ENCODE data around the gene WDPCP.
"Not testable (repeated sequence)": the region's sequence is repeated elsewhere in the genome, so short reads cannot be mapped to it uniquely, and the experiment has no call there.

The WDPCP gene

DNA sequence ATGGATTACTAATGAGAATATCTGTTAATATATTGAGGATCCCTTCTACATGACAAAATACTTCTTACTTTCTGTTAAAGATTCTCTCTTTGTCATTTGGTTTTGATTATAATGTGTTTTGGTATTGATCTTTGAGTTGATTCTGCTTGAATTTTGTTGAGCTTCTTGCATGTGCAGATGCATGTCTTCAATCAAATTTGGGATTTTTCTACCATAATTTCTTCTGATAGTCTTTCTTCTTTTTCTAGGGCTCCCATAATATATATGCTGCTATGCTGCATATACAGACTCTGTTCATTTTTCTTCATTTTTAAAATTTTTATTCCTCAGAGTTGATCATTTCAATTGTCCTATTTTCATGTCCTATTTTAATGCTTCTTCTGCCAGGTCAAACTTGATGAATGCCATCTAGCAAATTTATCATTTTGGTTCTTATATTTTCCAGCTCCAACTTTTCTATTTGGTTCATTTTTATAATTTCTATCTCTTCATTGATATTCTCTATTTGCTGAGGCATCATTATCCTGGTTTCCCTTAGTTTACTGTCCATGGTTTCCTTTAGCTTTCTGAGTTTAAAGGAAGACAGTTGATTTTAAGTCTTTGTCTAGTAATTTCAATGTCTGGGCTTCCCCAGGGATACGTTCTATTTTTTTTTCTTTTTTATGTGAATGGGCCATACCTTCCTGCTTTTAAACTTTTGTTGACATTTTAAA, 244.7 kb downstream of the WDPCP start:
- DNase-seq: no peak

DNA sequence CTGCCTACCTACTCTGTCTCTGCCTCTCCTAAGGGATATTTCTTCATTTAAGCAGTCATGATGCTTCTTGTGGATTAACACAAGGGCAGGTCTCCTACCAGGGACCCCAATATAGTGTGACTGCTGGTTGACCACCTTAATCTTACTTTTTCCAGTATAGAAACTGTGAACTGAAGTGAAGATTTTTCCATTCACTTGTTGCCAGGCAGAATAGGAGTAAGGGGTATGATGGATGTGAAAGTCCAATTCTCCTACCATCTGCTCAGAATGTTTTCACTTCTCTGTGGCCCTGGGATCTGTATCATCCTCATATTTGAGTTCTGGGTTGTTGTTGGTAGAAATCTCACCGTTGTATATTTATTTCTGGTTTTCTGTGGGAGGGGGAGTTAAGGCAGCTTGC, 247.8 kb downstream of the WDPCP start:
- DNase-seq: no peak

DNA sequence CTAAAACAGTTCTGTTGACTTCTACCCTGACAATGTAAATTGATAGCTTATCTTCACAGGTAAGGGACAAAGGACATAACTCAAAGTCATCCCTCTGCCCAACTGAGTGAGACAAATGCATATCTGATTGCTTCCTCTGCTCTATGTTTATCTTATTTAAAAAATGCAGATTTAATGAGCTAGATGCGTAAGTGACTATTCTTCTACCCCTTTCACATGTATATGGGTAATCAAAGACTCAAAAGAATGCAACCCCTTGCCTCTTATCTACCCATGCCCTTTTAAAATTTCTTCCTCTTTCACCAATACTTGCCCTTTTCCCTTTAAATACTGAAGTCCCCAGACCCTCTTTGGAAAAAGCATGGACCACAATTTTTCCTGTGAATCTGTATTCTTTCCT, 253.4 kb downstream of the WDPCP start:
- DNase-seq: no peak

DNA sequence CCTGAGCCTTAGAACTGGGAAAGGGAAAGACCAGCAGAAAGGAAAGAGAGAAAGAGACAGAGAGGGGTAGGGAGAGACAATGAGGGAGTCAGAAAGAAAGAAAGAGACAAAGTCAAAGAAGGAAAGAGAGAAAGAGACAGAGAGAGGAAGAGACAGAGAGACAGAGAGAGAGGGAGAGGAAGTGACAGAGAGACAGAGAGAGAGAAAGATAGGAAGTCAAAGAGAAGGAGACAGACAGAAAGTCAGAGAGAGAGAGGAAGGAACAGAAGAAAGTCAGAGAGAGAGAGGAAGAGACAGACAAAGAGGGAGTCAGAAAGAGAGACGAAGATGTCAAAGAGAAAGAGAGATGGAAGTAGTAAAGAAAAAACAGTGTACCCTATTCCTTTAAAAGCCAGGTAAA, 261.8 kb downstream of the WDPCP start:
- no peak for DNase-seq

DNA sequence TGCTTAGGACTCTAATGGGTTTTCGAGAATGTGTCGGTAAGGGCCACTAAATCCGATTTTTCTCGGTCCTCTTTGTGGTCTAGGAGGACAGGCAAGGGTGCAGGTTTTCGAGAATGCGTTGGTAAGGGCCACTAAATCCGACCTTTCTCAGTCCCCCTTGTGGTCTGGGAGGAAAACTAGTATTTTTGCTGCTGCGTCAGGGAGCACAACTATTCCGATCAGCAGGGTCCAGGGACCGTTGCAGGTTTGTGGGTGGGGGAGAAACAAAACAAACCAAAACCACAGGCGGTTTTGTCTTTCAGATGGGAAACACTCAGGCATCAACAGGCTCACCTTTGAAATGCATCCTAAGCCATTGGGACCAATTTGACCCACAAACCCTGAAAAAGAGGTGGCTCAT, 264.6 kb downstream of the WDPCP start:
- not testable (repeated sequence) for DNase-seq

DNA sequence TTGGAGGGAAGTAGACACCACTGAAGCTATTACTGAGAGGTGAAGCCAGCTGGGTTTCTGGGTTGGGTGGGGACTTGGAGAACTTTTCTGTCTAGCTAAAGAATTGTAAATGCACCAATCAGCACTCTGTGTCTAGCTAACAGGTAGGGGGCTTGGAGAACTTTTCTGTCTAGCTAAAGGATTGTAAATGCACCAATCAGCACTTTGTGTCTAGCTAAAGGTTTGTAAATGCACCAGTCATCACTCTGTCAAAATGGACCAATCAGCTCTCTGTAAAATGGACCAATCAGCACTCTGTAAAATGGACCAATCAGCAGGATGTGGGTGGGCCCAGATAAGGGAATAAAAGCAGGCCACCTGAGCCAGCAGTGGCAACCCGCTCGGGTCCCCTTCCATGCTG, 266.3 kb downstream of the WDPCP start:
- DNase-seq: not testable (repeated sequence)

DNA sequence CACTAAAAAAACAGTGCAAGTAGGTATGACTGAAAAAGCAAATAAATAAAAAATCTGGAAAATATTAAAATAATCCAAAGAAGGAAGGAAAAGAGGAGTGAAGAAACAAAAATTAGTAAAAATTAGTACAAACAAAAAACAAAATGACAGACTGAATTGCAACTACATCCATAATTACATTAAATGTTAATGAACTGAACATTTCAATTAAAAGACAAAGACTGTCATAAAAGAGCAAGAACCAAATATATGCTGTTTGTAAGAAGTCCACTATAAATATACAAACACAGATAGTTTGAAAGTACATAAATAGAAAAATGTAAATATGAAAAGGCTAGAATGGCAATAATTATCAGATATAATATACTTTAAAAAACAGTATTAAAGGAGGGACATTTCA, 267.6 kb downstream of the WDPCP start:
- no peak for DNase-seq

DNA sequence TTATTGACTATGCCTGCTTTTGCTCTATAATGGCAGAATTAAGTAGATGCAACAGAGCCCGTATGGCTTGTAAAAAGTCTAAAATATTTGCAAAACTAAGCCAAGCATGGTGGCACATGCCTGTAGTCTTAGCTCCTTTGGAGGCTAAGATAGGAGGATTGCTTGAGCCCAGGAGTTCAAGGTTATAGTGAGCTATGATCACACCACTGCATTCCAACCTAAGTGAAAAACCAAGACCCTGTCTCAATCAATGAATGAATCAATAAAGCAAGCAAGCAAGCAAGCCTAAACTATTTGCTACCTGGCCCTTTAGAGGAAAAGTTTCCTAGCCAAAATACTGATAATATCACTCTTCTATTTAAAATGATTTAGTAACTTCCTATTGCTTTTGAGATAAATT, 277.7 kb downstream of the WDPCP start:
- no peak for DNase-seq

DNA sequence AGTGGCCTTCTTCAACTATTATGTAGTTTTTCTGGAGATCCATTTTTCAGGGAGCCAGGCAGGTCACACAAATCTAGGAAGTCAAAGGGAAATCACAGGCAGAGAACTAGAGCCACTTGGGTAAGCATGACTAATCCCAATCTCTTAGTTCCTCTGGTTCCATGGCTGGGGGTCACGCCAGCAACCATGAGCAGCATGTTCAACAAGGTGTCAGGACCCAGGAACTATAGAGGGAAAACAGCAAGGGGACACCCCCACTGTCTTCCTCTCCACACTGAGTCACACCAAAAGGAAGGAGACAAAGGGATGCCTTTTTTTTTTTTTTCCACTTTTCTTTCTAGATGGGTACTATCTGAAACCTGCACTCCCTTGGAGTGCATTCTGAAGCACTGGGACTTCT, 286.8 kb downstream of the WDPCP start:
- DNase-seq: no peak

DNA sequence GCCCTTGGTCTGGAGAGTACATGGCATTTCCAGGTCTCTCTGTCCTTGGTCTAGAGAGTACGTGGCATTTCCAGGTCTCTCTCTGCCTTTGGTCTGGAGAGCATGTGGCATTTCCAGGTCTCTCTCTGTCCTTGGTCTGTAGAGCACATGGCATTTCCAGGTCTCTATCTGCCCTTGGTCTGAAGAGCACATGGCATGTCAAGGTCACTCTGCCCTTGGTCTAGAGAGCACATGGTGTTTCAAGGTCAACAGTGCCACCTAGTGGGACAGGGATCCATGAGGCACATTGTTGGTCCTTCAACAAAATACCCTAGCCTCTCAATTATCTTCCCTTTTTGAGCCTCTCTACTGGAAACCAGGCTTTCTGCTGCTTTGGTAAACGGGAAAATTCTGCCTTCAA, 287.4 kb downstream of the WDPCP start:
- no peak for DNase-seq

DNA sequence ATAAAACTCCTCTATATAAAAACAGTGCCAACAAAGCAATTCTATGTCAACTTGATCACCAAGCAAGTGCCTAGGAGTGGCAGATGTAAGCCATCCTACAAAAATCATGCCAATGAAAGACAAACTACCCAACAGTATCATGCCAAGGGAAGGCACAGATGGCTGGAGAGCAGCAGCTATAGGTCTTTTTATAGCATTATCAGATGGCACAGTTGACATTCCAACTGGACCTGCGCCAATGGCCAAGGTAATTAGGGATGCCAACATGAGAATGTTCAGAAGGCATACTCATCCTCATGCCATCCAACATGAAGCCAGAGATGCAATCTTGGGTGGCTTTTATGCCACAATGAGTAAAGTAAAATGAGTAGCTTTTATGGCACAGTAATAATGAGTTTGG, 300.3 kb downstream of the WDPCP start:
- no peak for DNase-seq

DNA sequence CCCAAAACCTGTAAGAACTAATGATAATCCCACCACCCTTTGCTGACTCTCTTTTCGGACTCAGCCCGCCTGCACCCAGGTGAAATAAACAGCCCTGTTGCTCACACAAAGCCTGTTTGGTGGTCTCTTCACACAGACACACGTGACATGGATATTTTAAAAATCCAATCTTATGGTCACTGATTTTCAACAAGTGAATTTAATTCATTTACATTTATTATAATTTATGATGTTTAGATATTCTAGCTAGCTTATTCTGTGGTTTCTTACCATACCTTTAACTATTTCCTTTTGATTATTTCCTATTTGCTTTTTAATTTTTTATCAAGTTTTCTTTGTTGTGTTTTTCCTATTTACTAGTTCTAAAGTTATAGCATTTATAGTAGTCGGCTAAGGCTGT, 301.8 kb downstream of the WDPCP start:
- DNase-seq: not testable (repeated sequence)

DNA sequence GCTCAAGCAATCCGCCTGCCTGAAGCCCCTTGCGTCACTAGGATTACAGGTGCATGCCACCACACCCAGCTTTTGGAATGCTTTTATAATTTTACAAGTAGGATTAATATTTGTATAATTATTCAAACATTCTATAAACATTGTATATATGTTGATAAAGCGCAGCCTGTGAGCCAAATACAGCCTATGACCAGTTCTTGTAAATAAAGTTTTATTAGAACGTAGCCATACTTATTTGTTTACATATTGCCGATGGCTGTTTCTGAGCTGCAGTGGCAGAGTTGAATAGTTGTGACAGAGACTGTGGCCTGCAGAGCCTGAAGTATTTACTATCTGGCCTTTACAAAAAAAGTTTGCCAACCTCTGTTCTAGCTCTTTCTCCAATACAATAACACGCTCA, 305.0 kb downstream of the WDPCP start:
- no peak for DNase-seq

DNA sequence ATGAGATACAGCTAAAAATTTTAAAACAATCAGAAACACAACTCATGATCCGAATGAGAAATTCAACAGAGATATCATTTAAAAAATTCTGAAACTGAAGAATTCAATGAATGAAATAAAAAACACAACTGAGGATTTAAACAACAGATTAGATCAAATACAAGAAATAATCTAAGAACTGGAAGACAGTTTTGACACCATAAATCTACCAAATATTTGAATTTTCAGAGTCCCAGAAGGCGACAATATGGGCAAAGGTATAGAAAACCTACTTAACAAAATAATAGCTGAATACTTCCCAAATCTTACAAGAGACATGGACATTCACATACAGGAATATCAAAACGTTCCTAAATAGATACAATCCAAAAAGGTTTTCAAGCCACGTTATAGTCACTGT, 315.7 kb downstream of the WDPCP start:
- no peak for DNase-seq

DNA sequence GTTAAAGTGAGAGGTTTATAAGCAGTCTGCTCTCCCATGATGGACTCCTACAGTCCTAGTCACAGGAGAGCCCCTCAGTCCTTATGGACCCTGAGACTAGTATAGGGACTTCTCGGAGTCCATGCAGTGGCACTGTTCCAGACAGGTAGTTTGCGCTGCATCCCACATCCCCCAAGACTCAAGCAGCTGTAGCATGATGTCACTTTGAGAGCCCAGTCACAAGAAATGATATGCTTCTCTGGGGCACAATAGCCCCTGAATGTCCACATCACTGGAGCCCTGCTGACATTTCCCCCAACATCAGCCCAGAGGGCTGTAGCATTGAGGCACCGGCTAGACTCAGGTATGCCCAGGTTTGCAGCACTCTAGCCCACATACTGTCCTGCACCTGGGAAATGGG, 317.6 kb downstream of the WDPCP start:
- no peak for DNase-seq

DNA sequence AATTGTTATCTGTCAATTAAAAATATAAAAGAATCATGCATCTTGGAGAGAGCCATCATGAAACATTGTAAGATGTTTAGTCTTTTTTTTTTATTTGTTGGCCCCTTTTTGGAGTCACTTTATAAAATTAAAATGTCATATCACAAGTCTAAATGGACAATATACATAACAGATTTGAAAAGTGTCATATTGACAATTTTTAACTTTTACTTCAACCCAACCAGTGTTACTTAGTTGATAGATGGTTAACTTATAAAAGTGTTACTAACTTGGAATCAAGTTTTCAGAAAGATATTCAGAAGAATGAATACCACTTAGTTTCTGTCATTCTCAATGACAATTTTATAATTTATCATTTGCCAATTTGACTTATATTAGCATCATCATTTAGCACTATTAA, 319.3 kb downstream of the WDPCP start:
- no peak for DNase-seq

DNA sequence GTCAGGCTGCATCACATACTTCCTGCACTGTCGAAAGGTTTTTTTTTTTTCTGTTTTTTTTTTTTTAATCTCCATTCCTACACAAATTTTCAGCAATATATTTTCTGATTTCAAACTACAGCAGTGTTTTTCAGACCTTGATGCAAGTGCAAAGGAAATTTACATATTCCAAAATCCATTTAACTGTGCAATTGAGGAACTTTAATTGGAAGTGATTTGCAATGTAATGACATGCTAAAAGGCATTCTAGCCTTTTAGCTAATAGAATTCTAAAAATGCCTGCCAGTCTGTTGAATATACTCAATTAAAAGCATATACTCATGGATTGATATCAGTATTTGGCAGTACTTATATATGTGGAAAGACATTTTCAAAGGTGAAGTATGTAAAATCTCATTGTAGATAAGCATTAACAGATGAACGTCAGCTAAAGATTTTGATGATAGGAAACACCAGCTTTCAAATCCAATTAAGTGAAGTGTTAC, 327.1 kb downstream of the WDPCP start:
- no peak for DNase-seq

DNA sequence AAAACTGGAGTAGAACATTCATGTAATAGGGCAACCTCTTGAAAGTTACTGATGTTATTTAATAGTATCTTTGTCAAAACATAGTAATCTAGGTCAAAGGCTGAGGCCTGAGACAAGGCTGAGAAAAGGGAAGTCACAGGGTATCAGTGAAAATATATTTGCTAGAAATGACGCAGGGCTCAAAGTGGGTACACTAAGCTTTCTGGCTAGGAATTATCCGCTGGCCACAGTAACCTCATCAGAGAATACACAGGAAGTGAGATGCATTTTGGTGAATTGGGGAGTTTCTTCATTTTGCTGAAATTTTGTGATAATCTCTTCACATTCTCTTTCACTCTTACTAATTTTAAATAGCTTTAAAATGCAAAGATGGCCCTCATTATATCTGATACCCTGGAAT, 330.8 kb downstream of the WDPCP start:
- DNase-seq: no peak

DNA sequence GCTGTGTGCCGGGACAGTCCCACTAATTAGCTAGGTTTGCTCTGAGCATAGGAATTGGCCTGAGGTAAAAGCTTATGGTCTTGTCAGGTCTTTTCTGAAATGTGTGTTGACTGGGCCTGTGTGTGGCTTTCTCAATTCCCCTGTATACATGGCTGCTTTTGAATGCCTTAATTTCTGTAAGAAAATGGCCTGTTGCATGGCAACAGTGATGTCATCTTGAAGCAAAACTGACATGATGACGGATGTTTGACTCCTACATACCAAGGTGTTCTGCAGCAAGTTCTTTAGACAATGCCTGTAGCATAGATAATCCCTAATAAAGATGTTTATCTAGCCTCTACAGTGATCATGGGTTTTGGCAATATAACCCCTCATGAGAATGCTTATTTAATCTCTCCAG, 339.1 kb downstream of the WDPCP start:
- DNase-seq: no peak

DNA sequence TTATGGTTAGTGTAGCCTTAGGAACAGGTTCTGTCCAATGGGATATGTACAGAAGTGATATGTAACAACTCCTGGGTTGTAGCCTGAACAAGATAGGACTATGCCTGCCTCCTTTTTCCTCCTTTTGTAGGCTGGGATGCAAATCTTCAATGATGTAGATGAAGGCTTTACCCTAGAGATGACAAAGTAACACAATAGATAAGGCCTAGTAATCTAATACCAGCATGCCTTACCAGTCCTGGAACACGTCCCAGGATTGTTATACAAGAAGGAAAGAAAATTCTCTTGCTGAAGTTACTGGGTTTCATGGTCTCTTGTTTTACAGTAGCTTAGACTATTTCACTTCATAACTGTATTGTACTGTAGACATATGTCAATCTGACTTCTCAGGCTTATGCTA, 345.5 kb downstream of the WDPCP start:
- DNase-seq: no peak

DNA sequence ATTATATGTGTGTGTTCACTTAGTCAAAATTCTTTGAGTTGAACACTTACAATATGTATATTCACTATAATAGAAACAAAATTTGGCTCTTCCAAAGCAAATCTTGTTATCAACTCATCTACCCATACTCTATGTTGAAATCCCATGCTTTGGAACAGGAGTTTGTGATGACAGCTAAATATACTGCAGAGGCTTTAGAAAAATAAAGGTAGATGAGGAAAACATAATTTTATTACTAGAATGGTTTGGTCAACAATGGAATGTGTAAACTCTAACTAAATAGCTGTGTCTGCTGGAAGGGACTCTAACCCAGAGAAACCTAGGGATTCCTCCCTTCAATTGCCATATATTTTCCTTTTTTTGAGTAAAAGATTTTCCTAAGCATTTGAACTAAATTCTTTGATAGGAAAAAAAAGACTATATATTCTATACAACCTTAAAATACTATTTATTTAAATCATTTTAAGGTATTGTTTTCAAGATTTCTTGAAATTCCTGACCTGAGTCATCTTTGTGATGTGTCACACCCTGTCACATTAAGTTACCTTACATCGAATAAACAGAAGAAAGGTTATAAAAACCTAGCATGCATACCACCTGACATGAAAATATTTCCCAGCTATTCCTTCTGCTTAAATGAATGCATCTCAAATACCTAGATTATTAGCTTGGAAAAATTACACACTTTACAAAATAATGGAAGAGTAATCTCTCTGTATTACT, 362.2 kb downstream of the WDPCP start:
- no peak for DNase-seq

DNA sequence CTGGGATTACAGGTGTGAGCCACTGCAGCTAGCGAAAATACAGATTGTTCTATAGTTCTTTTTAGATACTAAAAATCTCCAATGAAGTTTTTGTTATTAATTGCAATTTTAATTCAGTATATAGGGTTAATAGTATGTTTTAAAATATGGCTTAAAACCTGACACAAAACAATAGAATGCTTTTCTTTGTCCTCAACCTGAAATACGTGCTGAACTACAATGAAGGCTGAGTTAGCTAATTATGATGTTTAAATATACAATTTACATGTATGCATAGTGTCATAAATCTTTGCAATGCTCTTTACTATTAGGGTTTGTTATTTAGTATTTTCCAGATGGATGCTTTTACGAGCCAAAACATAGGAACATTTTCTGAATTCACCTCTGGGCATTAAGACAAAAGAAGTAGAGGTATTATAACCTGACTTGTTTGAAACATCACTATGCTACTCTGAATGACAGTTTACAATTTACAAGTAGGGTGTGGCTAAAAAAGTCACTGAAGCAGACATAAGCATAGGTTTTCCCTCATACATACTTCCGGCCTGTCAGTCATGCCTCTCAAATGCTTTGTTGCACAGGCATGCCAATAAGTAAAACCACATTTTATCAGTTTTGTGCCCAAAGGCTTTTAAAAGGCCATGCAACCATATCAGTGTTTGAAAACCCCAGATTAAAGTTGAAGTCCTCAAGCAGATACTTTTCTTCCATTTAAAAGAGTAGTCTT, 369.3 kb downstream of the WDPCP start:
- DNase-seq: no peak

DNA sequence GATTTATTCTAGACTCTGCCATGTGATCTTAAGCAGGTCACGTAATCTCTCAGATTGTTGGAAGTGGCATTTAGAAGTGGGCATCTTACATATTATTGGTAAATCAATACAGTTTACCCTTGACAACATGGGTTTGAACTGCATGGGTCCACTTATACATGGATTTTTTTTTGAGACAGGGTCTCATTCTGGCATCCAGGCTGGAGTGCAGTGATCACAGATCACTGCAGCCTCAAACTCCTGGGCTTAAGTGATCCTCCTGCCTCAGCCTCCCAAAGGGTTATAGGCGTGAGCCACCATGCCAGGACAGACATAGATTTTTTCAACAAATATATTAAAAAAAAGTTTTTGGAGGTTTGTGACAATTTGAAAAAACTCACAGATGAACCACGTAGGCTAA, 393.0 kb downstream of the WDPCP start:
- no peak for DNase-seq

DNA sequence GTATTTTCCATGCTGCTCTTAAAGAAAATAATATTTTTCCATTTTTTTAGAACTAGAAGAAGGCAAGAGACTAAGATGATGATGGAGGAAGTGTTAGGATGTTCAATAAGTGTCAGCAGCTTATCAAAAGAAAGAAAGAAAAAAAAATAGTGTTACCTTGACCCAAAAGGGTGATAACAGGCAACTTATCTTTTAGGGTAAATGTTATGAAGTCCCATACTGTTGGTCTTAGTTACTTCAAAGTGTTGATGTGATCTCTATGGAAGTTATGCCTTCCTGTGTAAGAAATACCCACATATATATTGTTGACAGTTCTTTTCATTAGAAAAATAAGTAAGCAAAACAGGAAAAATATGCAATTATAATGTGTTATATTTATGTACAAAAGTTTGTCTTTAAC, 394.1 kb downstream of the WDPCP start:
- DNase-seq: no peak
